Head of caudate nucleus (tissue), 42 donors: ENCODE results near the gene CLCN2.

Experiments used
- DNase-seq, 42 donors: peaks; one replicate each; pipeline versions ENCODE4 v3.0.0 to v3.0.0-alpha.2; 2020 to 2021; ENCODE audit warnings: mixed read lengths in 7 of 42
- intact Hi-C: fragments of 100-400 bp; cut with DNase I; formaldehyde crosslinking; loops from one replicate; pipeline ENCODE4 v1.15.0; 2022

Gene CLCN2

DNA sequence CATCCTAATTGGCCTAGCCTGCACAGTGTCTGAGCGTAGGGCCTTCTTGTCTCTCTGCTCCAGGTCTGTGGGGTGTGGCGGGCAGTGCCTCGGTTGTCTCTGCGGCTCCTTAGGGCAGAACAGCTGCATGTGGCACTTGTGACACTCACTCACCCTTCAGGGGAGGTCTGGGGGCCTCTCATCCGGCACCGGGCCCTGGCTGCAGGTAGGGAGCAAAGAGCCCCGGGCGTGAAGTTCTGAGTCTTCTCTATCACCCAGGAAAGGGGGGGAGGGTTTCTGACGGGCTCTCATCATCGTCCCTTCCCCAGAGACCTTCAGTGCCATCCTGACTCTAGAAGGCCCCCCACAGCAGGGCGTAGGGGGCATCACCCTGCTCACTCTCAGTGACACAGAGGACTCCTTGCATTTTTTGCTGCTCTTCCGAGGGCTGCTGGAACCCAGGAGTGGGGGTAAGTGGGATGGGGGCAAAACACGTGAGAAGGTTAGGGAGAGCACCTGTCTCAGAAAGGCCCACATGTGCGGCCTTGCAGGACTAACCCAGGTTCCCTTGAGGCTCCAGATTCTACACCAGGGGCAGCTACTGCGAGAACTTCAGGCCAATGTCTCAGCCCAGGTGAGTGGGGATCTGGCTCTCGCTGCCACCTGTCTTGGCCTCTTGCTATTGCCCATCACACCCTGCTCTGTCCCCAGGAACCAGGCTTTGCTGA is 21.1 kb upstream of the CLCN2 start:
- intact Hi-C loops = no loop called here
- DNase-seq = peak in 2 of 42 donors; percentile 15 to 19

DNA sequence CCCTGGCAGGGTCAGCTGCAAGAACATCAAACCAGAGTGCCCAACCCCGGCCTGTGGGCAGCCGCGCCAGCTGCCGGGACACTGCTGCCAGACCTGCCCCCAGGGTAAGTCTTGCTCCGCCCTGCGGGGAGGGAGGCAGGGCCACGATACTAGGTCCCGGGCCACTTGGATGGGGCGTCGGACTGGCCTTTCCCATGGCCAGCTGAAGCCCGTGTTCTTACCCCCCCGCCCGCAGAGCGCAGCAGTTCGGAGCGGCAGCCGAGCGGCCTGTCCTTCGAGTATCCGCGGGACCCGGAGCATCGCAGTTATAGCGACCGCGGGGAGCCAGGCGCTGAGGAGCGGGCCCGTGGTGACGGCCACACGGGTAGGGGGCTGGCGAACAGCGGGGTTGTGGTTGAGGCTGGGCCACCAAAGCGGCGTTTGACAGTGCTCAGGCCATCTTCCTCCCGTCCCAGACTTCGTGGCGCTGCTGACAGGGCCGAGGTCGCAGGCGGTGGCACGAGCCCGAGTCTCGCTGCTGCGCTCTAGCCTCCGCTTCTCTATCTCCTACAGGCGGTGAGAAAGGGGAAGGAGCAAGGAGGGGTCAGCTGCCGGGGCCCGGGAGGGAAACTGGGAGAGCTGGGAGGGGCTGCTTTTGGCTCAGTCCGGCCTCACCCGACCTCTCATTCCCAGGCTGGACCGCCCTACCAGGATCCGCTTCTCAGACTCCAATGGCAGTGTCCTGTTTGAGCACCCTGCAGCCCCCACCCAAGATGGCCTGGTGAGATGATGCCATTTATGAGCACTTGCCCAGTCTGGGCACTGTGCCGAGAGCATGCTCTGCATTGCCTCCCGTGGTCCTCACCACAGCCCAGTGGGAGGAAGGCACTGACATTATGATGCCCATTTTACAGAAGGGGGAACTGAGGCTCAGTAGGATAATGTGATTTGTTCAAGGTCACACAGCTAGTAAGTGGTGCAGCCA is 20.1 kb upstream of the CLCN2 start:
- DNase-seq = peak in 1 of 42 donors; percentile 14
- intact Hi-C loops = no loop called here

DNA sequence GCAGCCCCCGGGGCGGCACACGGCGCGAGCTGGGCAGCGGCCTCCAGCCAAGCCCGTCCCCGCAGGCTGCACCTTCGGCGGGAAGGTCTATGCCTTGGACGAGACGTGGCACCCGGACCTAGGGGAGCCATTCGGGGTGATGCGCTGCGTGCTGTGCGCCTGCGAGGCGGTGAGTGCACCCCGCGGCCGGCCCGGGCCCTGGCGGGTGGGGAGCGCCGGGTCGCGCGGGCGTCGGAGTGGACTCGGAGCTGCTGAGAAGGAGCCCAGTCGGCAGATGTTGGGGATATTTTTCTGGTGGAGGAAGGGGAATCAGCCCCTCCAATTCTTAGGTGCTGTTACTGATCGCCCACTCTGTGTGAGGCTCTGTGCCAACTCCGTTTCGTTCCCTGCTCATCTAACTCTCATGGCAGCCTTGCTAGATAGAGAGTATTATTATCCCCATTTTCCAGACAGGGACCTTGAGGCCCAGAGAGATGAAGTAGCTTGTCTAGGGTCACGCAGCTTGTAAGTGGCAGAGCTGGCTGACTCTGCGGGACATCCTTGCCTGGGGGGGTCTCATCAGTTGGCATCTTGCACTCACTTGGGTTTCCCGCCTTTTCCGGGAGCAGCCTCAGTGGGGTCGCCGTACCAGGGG is 19.3 kb upstream of the CLCN2 start:
- intact Hi-C loops = no loop called here
- DNase-seq = peak in 2 of 42 donors; percentile 26 to 45

DNA sequence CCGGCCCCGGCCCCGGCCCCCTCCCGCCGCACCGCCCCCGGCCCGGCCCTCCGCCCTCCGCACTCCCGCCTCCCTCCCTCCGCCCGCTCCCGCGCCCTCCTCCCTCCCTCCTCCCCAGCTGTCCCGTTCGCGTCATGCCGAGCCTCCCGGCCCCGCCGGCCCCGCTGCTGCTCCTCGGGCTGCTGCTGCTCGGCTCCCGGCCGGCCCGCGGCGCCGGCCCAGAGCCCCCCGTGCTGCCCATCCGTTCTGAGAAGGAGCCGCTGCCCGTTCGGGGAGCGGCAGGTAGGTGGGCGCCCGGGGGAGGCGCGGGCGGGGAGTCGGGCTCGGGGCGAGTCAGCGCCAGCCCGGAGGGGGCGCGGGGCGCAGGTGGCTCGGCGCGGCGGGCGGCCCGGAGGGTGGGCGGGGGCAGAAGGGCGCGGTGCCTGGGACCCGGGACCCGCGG is 18.8 kb upstream of the CLCN2 start:
- intact Hi-C loops = no loop called here
- DNase-seq = peak in 37 of 42 donors; percentile 41 to 83 (median 67)

DNA sequence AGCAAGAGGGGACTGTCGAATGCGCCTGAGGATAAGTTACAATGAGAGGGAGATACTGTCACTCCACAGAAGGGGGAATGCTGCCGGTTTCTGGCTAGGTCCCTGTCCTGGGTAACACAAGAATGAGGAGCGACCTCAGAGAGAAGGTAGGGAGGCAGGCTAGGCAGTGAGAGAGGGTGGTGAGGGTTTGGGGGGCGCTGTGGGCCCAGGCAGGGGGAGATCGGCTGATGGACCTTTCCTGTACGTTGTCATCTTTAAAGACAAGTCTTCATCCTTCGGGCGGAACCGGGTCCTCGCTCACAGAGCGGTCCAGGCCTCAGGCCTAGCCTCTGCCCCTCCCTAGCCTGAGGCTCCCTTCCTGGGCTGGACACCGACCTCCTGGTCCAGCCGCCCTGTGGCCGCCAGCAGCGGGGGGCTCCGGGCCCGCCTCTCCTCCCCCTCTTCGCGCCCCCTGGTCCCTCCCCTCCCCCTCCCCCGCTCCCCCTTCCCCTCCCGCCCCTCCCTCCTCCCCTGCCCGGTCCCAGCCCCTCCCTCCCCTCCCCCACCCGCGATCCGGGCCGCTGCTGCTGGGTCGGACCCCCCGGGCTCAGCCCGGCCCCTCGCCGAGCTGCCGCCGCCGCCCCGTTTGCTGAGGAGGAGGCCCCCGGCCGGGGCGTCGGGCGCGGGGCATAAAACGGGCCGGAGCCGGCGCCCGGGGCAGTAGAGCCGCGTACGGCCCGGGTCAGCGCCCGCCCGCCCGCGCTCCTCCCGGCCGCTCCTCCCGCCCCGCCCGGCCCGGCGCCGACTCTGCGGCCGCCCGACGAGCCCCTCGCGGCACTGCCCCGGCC is 18.2 kb upstream of the CLCN2 start, which contains the start of gene CHRD:
CHRD (plus strand) TSS at position 697 of the 827 bp plus-strand sequence. CDS start 265 bp downstream, outside the sequence.
- peak in 1 of 42 donors; percentile 20 for DNase-seq
- intact Hi-C loops = loop anchor here (10.0 kb wide), 1 partner anchor 135 kb away; no protein-coding TSS in a partner anchor

DNA sequence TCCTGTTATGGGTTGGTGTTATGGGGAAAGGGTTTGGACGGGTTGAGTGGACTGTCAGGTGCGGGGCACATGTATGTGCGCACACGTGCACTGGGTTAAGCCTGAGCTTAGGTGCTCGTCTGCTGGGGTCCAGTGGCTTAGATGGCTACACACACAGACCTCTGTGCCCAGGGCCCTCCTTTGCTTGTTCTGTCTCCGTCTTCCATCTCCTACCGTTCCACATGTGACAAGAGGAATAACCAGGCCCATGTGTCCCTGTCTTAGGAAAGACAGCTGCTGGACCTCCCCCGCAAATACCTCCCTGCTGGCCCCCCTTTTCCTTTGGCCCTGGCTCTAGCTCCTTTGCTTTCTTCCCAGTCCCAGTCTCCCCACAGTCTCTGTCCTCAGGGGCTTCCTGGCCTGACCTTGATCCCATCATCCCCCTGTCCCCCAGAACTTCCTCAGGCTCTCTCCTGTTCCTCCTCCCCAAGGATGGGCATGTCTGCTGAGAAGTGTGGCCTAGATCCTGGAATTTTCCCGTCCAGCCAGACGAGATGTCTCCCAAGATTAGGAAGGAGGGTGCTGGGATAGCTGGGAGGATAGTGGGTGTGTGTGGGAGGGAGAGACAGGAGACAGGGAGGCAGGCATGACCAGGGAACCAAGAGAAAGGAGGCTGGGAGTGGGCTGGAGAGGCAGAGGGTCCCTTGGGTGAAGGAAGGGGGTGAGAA is 17.4 kb upstream of the CLCN2 start:
- no peak for DNase-seq
- intact Hi-C loops = loop anchor here (10.0 kb wide), 1 partner anchor 136 kb away; no protein-coding TSS in a partner anchor

DNA sequence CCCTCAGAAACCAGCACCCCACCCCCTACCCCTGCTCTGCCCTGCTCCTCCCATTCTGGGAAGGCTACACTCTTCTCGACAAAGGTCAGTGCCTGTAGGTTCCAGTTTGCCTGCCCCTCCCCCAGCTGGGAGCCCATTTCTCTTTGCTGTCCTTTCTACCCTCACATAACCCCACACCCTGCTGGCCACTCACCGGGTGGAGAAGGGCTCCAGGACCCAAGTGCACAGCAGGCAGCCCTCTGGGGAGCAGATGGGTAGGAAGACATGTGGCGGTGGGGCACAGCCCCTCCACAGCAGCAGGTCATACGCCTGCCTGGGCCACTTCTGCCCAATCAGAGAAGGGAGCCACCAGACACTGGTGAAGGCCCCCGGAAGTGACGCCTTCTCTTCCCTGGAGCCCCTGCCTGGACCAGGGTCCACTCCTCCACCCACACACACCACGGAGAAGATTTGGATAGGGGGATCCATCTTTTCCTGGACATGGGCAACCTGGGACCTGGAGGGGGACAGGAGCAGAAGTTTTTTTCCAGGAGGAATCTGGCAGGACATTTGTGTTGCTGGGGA is 16.6 kb upstream of the CLCN2 start, which contains the start of gene THPO:
THPO (minus strand) TSS at position 326 of the 564 bp plus-strand sequence. CDS start 1,948 bp downstream, outside the sequence.
- intact Hi-C loops = loop anchor here (10.0 kb wide), 1 partner anchor 137 kb away; no protein-coding TSS in a partner anchor
- peak in 4 of 42 donors; percentile 30 to 62 (median 50) for DNase-seq

DNA sequence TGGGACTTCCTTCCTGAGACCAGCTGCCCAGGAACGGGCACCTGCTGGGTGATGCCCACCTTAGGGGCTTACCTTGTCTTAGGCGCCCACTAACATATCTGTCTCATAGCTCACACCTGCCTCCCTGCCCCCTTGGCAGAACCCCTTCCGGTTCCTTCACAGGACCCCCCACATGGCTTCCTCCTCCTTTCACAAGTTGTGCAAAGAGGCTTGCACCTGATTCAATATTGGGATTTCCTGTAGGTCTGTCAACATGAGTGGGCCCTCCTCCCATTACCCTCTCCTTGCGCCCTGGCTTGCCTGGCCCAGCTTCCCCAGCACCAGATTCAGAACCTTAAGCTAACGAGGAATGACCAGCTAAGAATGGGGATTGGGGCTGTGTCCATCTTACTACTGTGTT is 16.0 kb upstream of the CLCN2 start:
- intact Hi-C loops = loop anchor here (10.0 kb wide), 1 partner anchor 137 kb away; no protein-coding TSS in a partner anchor
- no peak for DNase-seq

DNA sequence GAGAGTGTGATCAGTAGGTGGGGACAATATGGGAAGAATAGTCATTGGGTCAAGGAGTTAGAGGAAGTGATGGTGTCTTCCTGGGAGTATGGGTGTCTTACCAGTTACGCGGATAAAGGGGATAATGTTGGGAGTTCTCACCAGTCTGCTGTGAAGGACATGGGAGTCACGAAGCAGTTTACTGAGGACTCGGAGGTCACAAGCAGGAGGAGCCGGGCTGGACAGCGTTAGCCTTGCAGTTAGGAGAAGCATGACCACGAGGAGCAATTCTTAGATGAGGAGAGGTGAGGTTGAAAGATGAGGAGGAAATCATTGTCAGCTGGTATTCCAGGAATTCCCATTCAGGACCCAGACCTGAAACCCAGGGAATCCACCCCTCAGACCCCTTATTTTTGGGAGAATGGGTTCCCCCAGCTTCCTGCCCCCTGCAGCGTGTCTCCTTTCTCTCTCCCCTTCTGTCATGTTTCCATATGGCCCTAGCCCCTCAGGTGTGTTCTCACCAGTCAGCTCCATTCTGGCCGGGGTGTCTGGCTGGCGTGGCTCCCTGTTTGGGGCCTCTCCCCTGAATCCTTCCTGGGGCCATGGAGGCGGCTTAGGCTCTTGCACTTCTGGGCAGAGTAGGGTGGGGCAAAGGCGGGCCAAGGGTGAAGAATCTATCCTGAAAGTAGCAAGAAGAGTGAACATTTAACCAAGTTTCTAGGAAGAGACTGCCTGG is 14.5 kb upstream of the CLCN2 start:
- DNase-seq = no peak
- intact Hi-C loops = loop anchor here (10.0 kb wide), 1 partner anchor 139 kb away; no protein-coding TSS in a partner anchor

DNA sequence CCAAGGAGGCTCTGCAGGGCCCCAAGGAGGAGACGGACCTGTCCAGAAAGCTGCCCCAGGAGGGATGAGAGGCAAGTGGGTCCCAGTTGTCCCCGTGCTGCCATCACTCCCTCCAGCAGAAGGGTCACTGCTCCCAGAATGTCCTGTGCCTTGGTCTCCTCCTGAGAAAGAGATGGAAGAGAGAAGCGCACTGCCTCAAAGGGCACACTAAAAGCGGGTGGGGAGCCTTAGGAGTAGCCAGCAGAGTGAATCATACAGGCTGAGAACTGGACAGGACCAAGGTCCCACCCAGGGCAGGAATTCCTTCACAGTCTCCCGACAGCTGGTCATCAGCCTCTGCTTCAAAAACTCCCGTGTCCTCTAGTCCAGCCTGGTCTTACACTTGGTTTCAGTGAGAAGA is 12.0 kb upstream of the CLCN2 start:
- DNase-seq = no peak
- intact Hi-C loops = loop anchor here (5.0 to 10.0 kb wide), 2 partner anchors 141 to 169 kb away; no protein-coding TSS in a partner anchor

DNA sequence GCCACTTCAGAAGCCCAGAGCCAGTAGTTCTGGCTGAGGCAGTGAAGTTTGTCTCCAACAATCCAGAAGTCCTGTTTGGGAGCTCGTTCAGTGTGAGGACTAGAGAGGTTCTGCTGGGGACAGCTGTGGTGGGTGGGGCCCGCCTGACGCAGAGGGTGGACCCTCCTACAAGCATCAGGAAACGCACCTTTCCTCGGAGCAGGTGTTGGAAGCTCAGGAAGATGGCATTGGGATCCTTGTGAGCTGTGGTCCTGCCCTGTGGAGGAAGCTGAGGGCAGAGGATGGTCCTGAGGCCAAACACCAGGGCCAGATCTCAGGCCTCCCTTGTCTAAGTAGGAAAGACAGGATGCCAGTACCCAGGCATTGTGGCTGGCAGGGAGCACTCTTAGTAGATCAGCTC is 11.5 kb upstream of the CLCN2 start:
- DNase-seq = no peak
- intact Hi-C loops = loop anchor here (5.0 to 10.0 kb wide), 2 partner anchors 142 to 169 kb away; no protein-coding TSS in a partner anchor

DNA sequence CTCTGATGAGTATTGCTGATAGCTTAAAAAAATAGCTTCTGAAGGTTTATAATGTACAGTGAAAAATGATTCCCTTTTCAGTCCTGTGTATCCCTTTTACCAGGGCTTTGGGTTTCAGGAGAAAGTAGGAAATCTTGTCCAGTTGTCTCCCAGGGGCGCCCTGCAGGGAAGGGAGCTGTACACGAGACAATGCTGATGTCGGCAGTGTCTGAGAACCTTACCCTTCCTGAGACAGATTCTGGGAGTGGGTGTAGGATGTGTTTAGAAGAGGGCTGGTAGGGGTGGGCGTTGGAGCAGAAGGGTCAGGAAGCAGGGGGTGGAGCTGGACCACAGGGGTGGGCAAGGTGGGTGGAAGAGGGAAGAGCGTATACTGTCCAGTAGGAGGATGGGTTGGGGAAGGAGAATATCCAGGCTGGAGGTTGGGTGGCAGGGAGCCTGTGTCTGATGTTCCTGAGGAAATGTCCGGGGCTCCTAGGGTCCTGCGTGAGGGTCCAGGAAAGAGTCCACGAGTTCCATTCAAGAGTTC is 11.0 kb upstream of the CLCN2 start:
- no peak for DNase-seq
- intact Hi-C loops = loop anchor here (5.0 to 10.0 kb wide), 2 partner anchors 142 to 170 kb away; no protein-coding TSS in a partner anchor

DNA sequence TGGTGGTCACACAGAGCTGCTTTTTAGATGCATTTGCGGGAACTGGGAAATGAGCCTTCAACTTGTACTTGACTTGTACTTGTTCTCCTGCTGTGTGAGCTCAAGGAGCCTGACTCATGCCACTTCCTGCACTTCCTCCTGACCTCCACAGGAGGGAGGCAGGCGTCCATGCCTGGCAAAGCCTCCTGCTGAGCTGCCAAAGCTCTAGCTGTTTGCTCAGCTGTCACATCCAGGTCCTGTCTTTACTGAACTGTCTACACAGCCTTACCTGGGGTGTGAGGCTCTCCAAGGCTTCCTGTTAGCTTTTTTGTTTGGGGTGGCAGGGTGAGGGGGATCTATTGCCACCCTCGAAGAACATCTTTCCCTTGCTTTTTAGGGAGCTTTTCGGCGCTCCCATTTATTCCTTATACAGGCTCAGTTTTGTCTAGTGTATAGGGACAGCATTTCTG is 10.2 kb upstream of the CLCN2 start:
- intact Hi-C loops = loop anchor here (5.0 to 10.0 kb wide), 2 partner anchors 143 to 171 kb away; no protein-coding TSS in a partner anchor
- DNase-seq = peak; percentile 62 to 94 (median 82)

DNA sequence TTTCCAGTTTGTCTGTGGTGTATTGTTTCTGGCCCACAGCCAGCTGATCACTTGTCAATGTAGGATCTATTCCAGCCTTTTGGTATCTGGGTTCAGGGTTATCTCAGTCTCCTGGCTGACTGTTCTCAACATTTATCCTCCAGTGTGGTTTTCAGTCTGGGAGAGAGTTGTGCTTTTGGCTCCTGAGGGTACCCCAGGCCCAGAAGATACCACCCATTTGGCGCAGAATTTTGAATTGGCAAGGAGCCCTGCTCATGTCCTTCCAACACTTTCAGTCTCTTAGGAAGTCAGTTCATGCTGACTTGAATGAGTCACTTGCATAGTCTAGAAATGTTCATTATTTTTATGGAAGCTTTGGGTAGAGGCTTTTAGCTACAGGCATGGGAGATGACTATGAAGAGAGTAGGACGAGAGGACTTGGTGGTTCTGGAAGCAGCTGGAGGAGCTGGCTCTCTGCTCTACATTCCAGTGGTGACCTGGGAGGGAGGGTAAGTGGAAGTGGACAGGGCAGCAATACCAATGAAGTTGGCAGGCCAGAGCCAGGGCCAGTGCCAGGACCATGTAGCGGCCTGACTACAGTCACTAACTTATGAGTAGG is 7.3 kb upstream of the CLCN2 start:
- peak in 17 of 42 donors; percentile 36 to 82 (median 57) for DNase-seq
- intact Hi-C loops = no loop called here

DNA sequence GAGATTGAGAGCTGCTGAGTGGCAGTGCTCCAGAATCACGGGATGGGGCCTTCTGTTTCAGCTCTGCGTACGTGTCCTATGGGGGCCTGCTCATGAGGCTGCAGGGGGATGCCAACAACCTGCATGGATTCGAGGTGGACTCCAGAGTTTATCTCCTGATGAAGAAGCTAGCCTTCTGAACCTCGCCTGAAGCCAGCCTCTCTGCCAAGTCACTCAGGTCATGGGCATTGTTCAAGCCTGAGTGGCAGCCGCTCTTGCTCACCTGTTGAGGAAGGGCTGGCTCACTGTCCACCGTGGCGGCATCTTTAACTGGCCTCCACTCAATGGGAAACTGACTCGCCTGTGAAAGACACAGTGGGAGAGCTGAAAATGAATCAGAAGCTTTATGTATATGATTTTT is 6.7 kb upstream of the CLCN2 start:
- DNase-seq = no peak
- intact Hi-C loops = no loop called here
